K562 (cell line): ENCODE data around the gene NAXE. TPM values are rescaled to one million over a fixed set of nuclear protein-coding genes. Genes with fewer than 3 reads are reported as not detected.
A peak's percentile ranks its signal among the peaks of the same experiment; 100 is the strongest.

Experiments used
- CBX2 ChIP-seq: fragments of 200-600 bp; sonication (generic); IDR thresholded peaks from one replicate; pipeline ENCODE4 v1.6.1; 2012; ENCODE audit warnings: mild to moderate bottlenecking, low read length, inconsistent platforms; ENCODE audit not compliant: insufficient read depth, poor library complexity, severe bottlenecking
- CCAR2 ChIP-seq: fragments of 200-400 bp; formaldehyde crosslinking; IDR thresholded peaks from 2 replicates; pipeline ENCODE4 v1.6.1; 2017; ENCODE audit warnings: mild to moderate bottlenecking, low read depth, low read length
- GTF2A2 ChIP-seq: IDR thresholded peaks from 2 replicates; pipeline ENCODE4 v1.6.1; 2016; ENCODE audit warnings: mild to moderate bottlenecking, missing genetic modification characterization, missing compliant biosample characterization
- MCM5 ChIP-seq: fragments of 450-650 bp; IDR thresholded peaks from 2 replicates; pipeline ENCODE4 v1.6.1; 2016; ENCODE audit warnings: low read depth
- NFIC ChIP-seq: fragments of 450-650 bp; IDR thresholded peaks from 2 replicates; pipeline ENCODE4 v1.6.1; 2017; ENCODE audit warnings: mild to moderate bottlenecking, inconsistent platforms
- RAD51 ChIP-seq: fragments of 450-650 bp; IDR thresholded peaks from 2 replicates; pipeline ENCODE4 v1.7.1; 2016; ENCODE audit warnings: low read depth, mild to moderate bottlenecking, borderline replicate concordance
- SIRT6 ChIP-seq: IDR thresholded peaks from one replicate; pipeline ENCODE4 v1.6.1; 2012; ENCODE audit warnings: low read depth, mild to moderate bottlenecking, control low read depth, inconsistent platforms, low read length, moderate library complexity
- SREBF1 ChIP-seq: fragments of 150-350 bp; IDR thresholded peaks from 2 replicates; pipeline ENCODE4 v1.6.1; 2014; ENCODE audit warnings: antibody characterized with exemption, low read depth, low read length, borderline replicate concordance
- STAT5A ChIP-seq: IDR thresholded peaks from 2 replicates; pipeline ENCODE4 v1.6.1; 2012; ENCODE audit warnings: low read length, inconsistent platforms, borderline replicate concordance
- TCF7 ChIP-seq: sonication (generic); IDR thresholded peaks from 2 replicates; pipeline ENCODE4 v1.6.1; 2016; ENCODE audit warnings: antibody characterized with exemption, borderline replicate concordance
- ZNF146 ChIP-seq: IDR thresholded peaks from one replicate; pipeline ENCODE4 v1.6.1; 2018; ENCODE audit warnings: missing compliant biosample characterization; ENCODE audit not compliant: unreplicated experiment
- ZNF318 ChIP-seq, 2 experiments: fragments of 450-650 bp; IDR thresholded peaks; 2 replicates each; pipeline ENCODE4 v1.6.1; 2016; ENCODE audit warnings: mild to moderate bottlenecking in 2 of 2, borderline replicate concordance in 1 of 2, low read depth in 1 of 2, moderate library complexity in 1 of 2
- ZNF324 ChIP-seq: fragments of 250-450 bp; sonication (Bioruptor Pico); IDR thresholded peaks from 2 replicates; pipeline ENCODE4 v1.4.0; 2020; ENCODE audit warnings: mild to moderate bottlenecking
- ZNF408 ChIP-seq: fragments of 250-450 bp; sonication (Bioruptor Pico); IDR thresholded peaks from 2 replicates; pipeline ENCODE4 v1.4.0; 2020; ENCODE audit warnings: low read depth, mild to moderate bottlenecking, moderate library complexity
- ZNF639 ChIP-seq, 2 experiments: fragments of 200-800 bp in 1 of 2; sonication (Bioruptor generic) in 1 of 2; sonication (generic) in 1 of 2; formaldehyde crosslinking in 1 of 2; IDR thresholded peaks in 1 of 2; conservative IDR thresholded peaks in 1 of 2; 2 replicates each; pipeline versions ENCODE4 v1.5.0 to v1.6.1; 2016 to 2020; ENCODE audit warnings: missing compliant biosample characterization in 1 of 2, missing genetic modification characterization in 1 of 2, missing genetic modification reagents in 1 of 2
- polyA plus RNA-seq, 8 experiments: library from polyadenylated mRNA; depleted of rRNA in 4 of 8; stranded (reverse) in 5 of 8; unstranded in 3 of 8; fragments of >200 nt; fragmentation: Nextera tagmentation in 2 of 8; fragmentation: Illumina TruSeq in 1 of 8; extraction: Ambion mirVana in 2 of 8; extraction: Trizol in 1 of 8; gene quantifications; 2 replicates each; pipeline versions ENCODE4 v1.2.1 to v1.2.3, GENCODE V29; 2011 to 2014; ENCODE audit warnings: inconsistent platforms in 1 of 8, missing spikeins in 1 of 8
- total RNA-seq, 7 experiments: library from RNA; depleted of rRNA in 6 of 7; stranded (reverse); fragments of >200 nt in 6 of 7; fragmentation: Illumina TruSeq in 2 of 7; extraction: Trizol in 2 of 7; gene quantifications; 2 replicates each; pipeline versions ENCODE4 v1.2.1 to v1.2.3, GENCODE V29; 2011 to 2021; ENCODE audit warnings: low replicate concordance in 1 of 7

The NAXE gene
- total and polyA plus RNA-seq, 9 of the 15 experiments (the other 6 are each of a cell fraction or from before 2014, with no cell fraction given) = 27.3 to 137 (median 90.0) TPM

GRCh38 chr1:156601122-156601830 lies 9.7 kb downstream of the NAXE start, which contains the start of gene GPATCH4 (continued):
- 0 out of 4 replicates have a peak, but pooled peaks of 1 of the 2 experiments have one; percentile 36 for TF ChIP-seq ZNF639 (CRISPR knock-in tag; conservative IDR thresholded peaks at IDR 0.05 in 1 of 2, IDR thresholded peaks at IDR 0.05 in 1 of 2)
- no peak for TF ChIP-seq ZNF146
- no peak for TF ChIP-seq MCM5
- no peak for TF ChIP-seq RAD51
- no peak for TF ChIP-seq CBX2
- TF ChIP-seq NFIC = peak; percentile 10; the same call in 1 of the 2 replicates
- TF ChIP-seq CCAR2 = no peak
- no peak for TF ChIP-seq SREBF1
- no peak for TF ChIP-seq ZNF408 (CRISPR knock-in tag)
- TF ChIP-seq ZNF324 (CRISPR knock-in tag) = no peak
- TF ChIP-seq TCF7 = no peak
- no peak for TF ChIP-seq SIRT6
- no peak for TF ChIP-seq STAT5A
- no peak for TF ChIP-seq GTF2A2 (tag)
- TF ChIP-seq ZNF318 (IDR thresholded peaks at IDR 0.05; ENCODE audit: borderline replicate concordance in 1 of 2, low read depth in 1 of 2) = no peak
